Measurements from ENCODE around the gene TPM1.

- TF ChIP-seq CTCF (IDR thresholded peaks at IDR 0.05), result no peak
- peak in 1 of 2 donors; percentile 46 for TF ChIP-seq POLR2A (IDR thresholded peaks at IDR 0.05)
These were observed 10.6 kb downstream of the TPM1 start for GRCh38 chr15:63052961-63053698.
